PFSK-1 (cell line): ENCODE results near the gene PRKAR2A.

Source experiments
- POLR2AphosphoS5 ChIP-seq: IDR thresholded peaks from 2 replicates; pipeline ENCODE4 v1.6.1; 2012; ENCODE audit warnings: low read depth, mild to moderate bottlenecking, control low read depth, low read length, moderate library complexity
- SIN3A ChIP-seq: IDR thresholded peaks from 2 replicates; pipeline ENCODE4 v1.6.1; 2012; ENCODE audit warnings: mild to moderate bottlenecking, low read length, moderate library complexity, borderline replicate concordance; ENCODE audit not compliant: insufficient read depth
- TAF1 ChIP-seq: IDR thresholded peaks from 2 replicates; pipeline ENCODE4 v1.6.1; 2012; ENCODE audit warnings: low read length, control low read depth, borderline replicate concordance; ENCODE audit not compliant: insufficient read depth

DNA sequence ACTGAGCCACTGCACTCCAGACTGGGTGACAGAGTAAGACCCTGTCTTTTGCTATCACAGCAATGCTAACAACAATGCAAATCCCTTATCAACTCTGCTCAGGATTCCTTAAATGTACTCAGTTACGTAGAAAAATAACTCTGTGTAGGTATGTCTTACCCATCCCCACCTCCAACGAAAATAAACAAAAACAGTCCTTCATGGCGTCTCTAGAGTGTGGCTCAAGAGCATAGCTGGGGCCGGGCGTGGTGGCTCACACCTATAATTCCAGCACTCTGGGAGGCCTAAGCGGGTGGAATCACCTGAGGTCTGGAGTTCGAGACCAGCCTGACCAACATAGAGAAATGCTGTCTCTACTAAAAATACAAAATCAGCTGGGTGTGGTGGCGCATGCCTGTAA is 148.8 kb downstream of the PRKAR2A start:
- TF ChIP-seq POLR2AphosphoS5: no peak
- TF ChIP-seq SIN3A: no peak
- no peak for TF ChIP-seq TAF1
